HUES64 (cell line): ENCODE data around the gene TSPAN12.

Source experiments
- H3K27ac ChIP-seq: 2 replicates; pipeline ENCODE4 v1.7.0; 2013; ENCODE audit warnings: low read depth, low read length, inconsistent platforms
- H3K27me3 ChIP-seq: 2 replicates; pipeline ENCODE4 v1.6.1; 2013; ENCODE audit warnings: mild to moderate bottlenecking, low read length; ENCODE audit not compliant: insufficient read depth
- H3K36me3 ChIP-seq: 2 replicates; pipeline ENCODE4 v1.6.1; 2013; ENCODE audit warnings: mild to moderate bottlenecking, low read length; ENCODE audit not compliant: insufficient read depth
- H3K4me1 ChIP-seq: 2 replicates; pipeline ENCODE4 v1.6.1; 2013; ENCODE audit warnings: mild to moderate bottlenecking, low read length, moderate library complexity; ENCODE audit not compliant: insufficient read depth
- H3K4me3 ChIP-seq: 2 replicates; pipeline ENCODE4 v1.5.1; 2013; ENCODE audit warnings: mild to moderate bottlenecking, low read length, moderate library complexity
- H3K9ac ChIP-seq: 2 replicates; pipeline ENCODE4 v1.6.1; 2013; ENCODE audit warnings: mild to moderate bottlenecking, low read depth, low read length
- H3K9me3 ChIP-seq: 2 replicates; pipeline ENCODE4 v1.6.1; 2013; ENCODE audit warnings: low read depth, low read length; ENCODE audit not compliant: insufficient read depth
- WGBS: fragments of 150-250, 120-280 bp; methylation state at CpG from one replicate; pipeline ENCODE4 v1.1.7; 2013; ENCODE audit warnings: missing lambda C conversion rate; 5-methylcytosine and 5-hydroxymethylcytosine counted together

The TSPAN12 gene

GRCh38 chr7:120825576-120825975 is 32.4 kb downstream of the TSPAN12 start:
- Histone ChIP-seq H3K9me3 (0 out of 2 replicates have a peak, but pooled peaks cover 2% of the 10 kb centered on the region), H3K9ac (no peak overlapping the region), H3K36me3 (peaks cover 2% of the 10 kb centered on the region; the same call in 1 of the 2 replicates), H3K4me3 (no peak overlapping the region), H3K27me3 (no peaks in the 10 kb centered on the region), H3K4me1 (peaks cover 14% of the 10 kb centered on the region; the same call in 1 of the 2 replicates), H3K27ac (no peak overlapping the region)
- 75% methylated on average over 1 of the region's 2 CpGs for WGBS

GRCh38 chr7:120825152-120825551 is 32.8 kb downstream of the TSPAN12 start:
- Histone ChIP-seq H3K9ac (no peak overlapping the region), H3K27ac (no peak overlapping the region), H3K9me3 (no peaks in the 10 kb centered on the region), H3K4me1 (peaks cover 14% of the 10 kb centered on the region; the same call in 1 of the 2 replicates), H3K4me3 (no peak overlapping the region), H3K36me3 (no peaks in the 10 kb centered on the region; the same call in 1 of the 2 replicates), H3K27me3 (no peaks in the 10 kb centered on the region)
- WGBS, result 79% methylated on average over 1 of the region's 1 CpG

GRCh38 chr7:120819861-120820260 is 38.1 kb downstream of the TSPAN12 start:
- no peak overlapping the region for H3K4me3 ChIP-seq
- no peaks in the 10 kb centered on the region for H3K9me3 ChIP-seq
- H3K9ac ChIP-seq, result no peak overlapping the region
- no peak overlapping the region for H3K27ac ChIP-seq
- peaks cover 8% of the 10 kb centered on the region; the same call in 1 of the 2 replicates for H3K36me3 ChIP-seq
- H3K4me1 ChIP-seq, result peaks cover 9% of the 10 kb centered on the region; the same call in 1 of the 2 replicates
- no peaks in the 10 kb centered on the region for H3K27me3 ChIP-seq

- Histone ChIP-seq H3K9ac (no peak overlapping the region), H3K36me3 (peaks cover 15% of the 10 kb centered on the region), H3K4me3 (no peak overlapping the region), H3K27ac (no peak overlapping the region), H3K27me3 (no peaks in the 10 kb centered on the region), H3K4me1 (peaks cover 9% of the 10 kb centered on the region; the same call in 1 of the 2 replicates), H3K9me3 (no peaks in the 10 kb centered on the region)
- WGBS, result 85% methylated on average over 2 of the region's 2 CpGs
Measured at GRCh38 chr7:120817851-120818250, 40.1 kb downstream of the TSPAN12 start.

GRCh38 chr7:120814253-120814939 is 43.5 kb downstream of the TSPAN12 start:
- Histone ChIP-seq H3K9ac (no peak overlapping the region), H3K4me3 (no peak overlapping the region), H3K27me3 (no peaks in the 10 kb centered on the region), H3K36me3 (peaks cover 15% of the 10 kb centered on the region), H3K27ac (no peak overlapping the region), H3K9me3 (no peaks in the 10 kb centered on the region), H3K4me1 (peaks cover 9% of the 10 kb centered on the region; the same call in 1 of the 2 replicates)
- 85% methylated on average over 5 of the region's 6 CpGs for WGBS

- peaks cover 9% of the 10 kb centered on the region; the same call in 1 of the 2 replicates for H3K4me1 ChIP-seq
- peaks cover 15% of the 10 kb centered on the region for H3K36me3 ChIP-seq
- H3K9ac ChIP-seq, result no peak overlapping the region
- no peak overlapping the region for H3K27ac ChIP-seq
- no peaks in the 10 kb centered on the region for H3K9me3 ChIP-seq
- no peak overlapping the region for H3K4me3 ChIP-seq
- WGBS, result 96% methylated on average over 3 of the region's 4 CpGs
- H3K27me3 ChIP-seq, result no peaks in the 10 kb centered on the region
Measured at GRCh38 chr7:120813546-120814252, 44.2 kb downstream of the TSPAN12 start.

- H3K9me3 ChIP-seq, result no peaks in the 10 kb centered on the region
- no peak overlapping the region for H3K4me3 ChIP-seq
- peaks cover 15% of the 10 kb centered on the region for H3K36me3 ChIP-seq
- peaks cover 7% of the 10 kb centered on the region; the same call in 1 of the 2 replicates for H3K4me1 ChIP-seq
- H3K27me3 ChIP-seq, result no peaks in the 10 kb centered on the region
- no peak overlapping the region for H3K9ac ChIP-seq
- no peak overlapping the region for H3K27ac ChIP-seq
Measured at GRCh38 chr7:120813089-120813488, 44.9 kb downstream of the TSPAN12 start.

- Histone ChIP-seq H3K4me1 (no peaks in the 10 kb centered on the region), H3K27me3 (no peaks in the 10 kb centered on the region), H3K9ac (no peak overlapping the region), H3K9me3 (no peaks in the 10 kb centered on the region), H3K4me3 (no peak overlapping the region), H3K36me3 (peaks cover 13% of the 10 kb centered on the region), H3K27ac (no peak overlapping the region)
- WGBS, result 99% methylated on average over 3 of the region's 3 CpGs
Measured at GRCh38 chr7:120809260-120809659, 48.7 kb downstream of the TSPAN12 start.

- Histone ChIP-seq H3K4me1 (no peaks in the 10 kb centered on the region), H3K27me3 (no peaks in the 10 kb centered on the region), H3K9me3 (no peaks in the 10 kb centered on the region), H3K9ac (no peak overlapping the region), H3K36me3 (peaks cover 15% of the 10 kb centered on the region; the same call in 1 of the 2 replicates), H3K4me3 (no peak overlapping the region), H3K27ac (no peak overlapping the region)
- 90% methylated on average over 2 of the region's 2 CpGs for WGBS
Measured at GRCh38 chr7:120807390-120807789, 50.6 kb downstream of the TSPAN12 start.

- no peaks in the 10 kb centered on the region for H3K4me1 ChIP-seq
- no peak overlapping the region for H3K9ac ChIP-seq
- no peaks in the 10 kb centered on the region for H3K9me3 ChIP-seq
- no peak overlapping the region for H3K4me3 ChIP-seq
- no CpG with 5 or more reads among the region's 1 CpG for WGBS
- H3K27me3 ChIP-seq, result no peaks in the 10 kb centered on the region
- H3K27ac ChIP-seq, result no peak overlapping the region
- peaks cover 15% of the 10 kb centered on the region; the same call in 1 of the 2 replicates for H3K36me3 ChIP-seq
Measured at GRCh38 chr7:120806669-120807068, 51.3 kb downstream of the TSPAN12 start.

GRCh38 chr7:120805636-120806388 is 52.1 kb downstream of the TSPAN12 start:
- Histone ChIP-seq H3K36me3 (peaks cover 15% of the 10 kb centered on the region; the same call in 1 of the 2 replicates), H3K27ac (no peak overlapping the region), H3K27me3 (no peaks in the 10 kb centered on the region), H3K4me3 (no peak overlapping the region), H3K9me3 (no peaks in the 10 kb centered on the region), H3K9ac (no peak overlapping the region), H3K4me1 (no peaks in the 10 kb centered on the region)
- 73% methylated on average over 2 of the region's 3 CpGs for WGBS
